Caco-2 (cell line): ENCODE measurements around the gene JAKMIP3. TPM values are rescaled to one million over a fixed set of nuclear protein-coding genes. Genes with fewer than 3 reads are reported as not detected.

Source experiments
- BruUV-seq: library from RNA; stranded (reverse); fragments of 400-500 nt; replicated peaks from 2 replicates; lab custom pipeline; 2021; lab: Mats Ljungman, UMichigan
- CTCF ChIA-PET: fragments of 300-600 bp; sonication (Branson Sonifier 250); formaldehyde crosslinking; loops from one replicate; lab custom pipeline; 2022; ENCODE audit warnings: antibody characterized with exemption; lab: Charles Lee
- POLR2A ChIA-PET: fragments of 300-600 bp; sonication (Branson Sonifier 250); formaldehyde crosslinking; loops from one replicate; lab custom pipeline; 2022; ENCODE audit warnings: antibody characterized with exemption; lab: Charles Lee
- DNase-seq, 2 experiments: peaks; one replicate each; pipeline versions ENCODE4 v3.0.0 to v3.0.0-alpha.2; 2020 to 2022
- H3K27me3 ChIP-seq: replicated peaks from 2 replicates; pipeline ENCODE4 v1.6.0; 2011; ENCODE audit warnings: low read length; ENCODE audit not compliant: control insufficient read depth, insufficient read depth
- H3K36me3 ChIP-seq: 2 replicates; pipeline ENCODE4 v1.5.1; 2011; ENCODE audit warnings: low read length; ENCODE audit not compliant: control insufficient read depth, insufficient read depth
- H3K4me1 ChIP-seq: fragments of 250-450 bp; sonication (Bioruptor Pico); 2 replicates; pipeline ENCODE4 v1.5.1; 2020; ENCODE audit warnings: mild to moderate bottlenecking
- H3K4me3 ChIP-seq: 2 replicates; pipeline ENCODE4 v1.5.1; 2011; ENCODE audit warnings: low read depth, mild to moderate bottlenecking, control low read depth, low read length
- H3K9me3 ChIP-seq: fragments of 250-450 bp; sonication (Bioruptor Pico); 2 replicates; pipeline ENCODE4 v1.5.1; 2020; ENCODE audit warnings: mild to moderate bottlenecking, moderate library complexity
- H3K27ac Mint-ChIP-seq: one replicate; pipeline ENCODE4 v1.8.0; 2022; ENCODE audit warnings: mixed read lengths; ENCODE audit not compliant: unreplicated experiment
- H3K27me3 Mint-ChIP-seq: one replicate; pipeline ENCODE4 v1.8.0; 2022; ENCODE audit warnings: mixed read lengths; ENCODE audit not compliant: insufficient read depth, unreplicated experiment
- H3K36me3 Mint-ChIP-seq: one replicate; pipeline ENCODE4 v1.8.0; 2022; ENCODE audit warnings: mild to moderate bottlenecking, mixed read lengths; ENCODE audit not compliant: insufficient read depth, unreplicated experiment
- H3K4me1 Mint-ChIP-seq: one replicate; pipeline ENCODE4 v1.8.0; 2022; ENCODE audit warnings: low read depth, mixed read lengths; ENCODE audit not compliant: unreplicated experiment
- H3K4me3 Mint-ChIP-seq: one replicate; pipeline ENCODE4 v1.8.0; 2022; ENCODE audit warnings: mild to moderate bottlenecking, moderate library complexity, mixed read lengths; ENCODE audit not compliant: unreplicated experiment
- H3K9me3 Mint-ChIP-seq: one replicate; pipeline ENCODE4 v1.8.0; 2022; ENCODE audit warnings: mixed read lengths; ENCODE audit not compliant: unreplicated experiment
- intact Hi-C: fragments of 100-400 bp; cut with micrococcal nuclease; formaldehyde crosslinking; loops from one replicate; pipeline ENCODE4 v1.10.0; 2022; ENCODE audit not compliant: unreplicated experiment
- total RNA-seq: library from RNA; stranded (reverse); gene quantifications from 2 replicates; pipeline ENCODE4 v1.2.3, GENCODE V29; 2022
- TF ChIP-seq, protein P1 (sequence below), 2 experiments: fragments of 200-600 bp in 1 of 2; IDR thresholded peaks; 1 replicate in 1 of 2; 2 replicates in 1 of 2; pipeline versions ENCODE4 v1.5.1 to v1.8.0; 2011 to 2022; ENCODE audit warnings: antibody characterized with exemption in 1 of 2, control low read depth in 1 of 2, inconsistent platforms in 1 of 2, low read depth in 1 of 2, low read length in 1 of 2, mild to moderate bottlenecking in 1 of 2, moderate library complexity in 1 of 2; ENCODE audit not compliant: insufficient read depth in 1 of 2, severe bottlenecking in 1 of 2, unreplicated experiment in 1 of 2

JAKMIP3 gene
- total RNA-seq, 1 experiment from 2014 or later = 0.50 TPM

DNA sequence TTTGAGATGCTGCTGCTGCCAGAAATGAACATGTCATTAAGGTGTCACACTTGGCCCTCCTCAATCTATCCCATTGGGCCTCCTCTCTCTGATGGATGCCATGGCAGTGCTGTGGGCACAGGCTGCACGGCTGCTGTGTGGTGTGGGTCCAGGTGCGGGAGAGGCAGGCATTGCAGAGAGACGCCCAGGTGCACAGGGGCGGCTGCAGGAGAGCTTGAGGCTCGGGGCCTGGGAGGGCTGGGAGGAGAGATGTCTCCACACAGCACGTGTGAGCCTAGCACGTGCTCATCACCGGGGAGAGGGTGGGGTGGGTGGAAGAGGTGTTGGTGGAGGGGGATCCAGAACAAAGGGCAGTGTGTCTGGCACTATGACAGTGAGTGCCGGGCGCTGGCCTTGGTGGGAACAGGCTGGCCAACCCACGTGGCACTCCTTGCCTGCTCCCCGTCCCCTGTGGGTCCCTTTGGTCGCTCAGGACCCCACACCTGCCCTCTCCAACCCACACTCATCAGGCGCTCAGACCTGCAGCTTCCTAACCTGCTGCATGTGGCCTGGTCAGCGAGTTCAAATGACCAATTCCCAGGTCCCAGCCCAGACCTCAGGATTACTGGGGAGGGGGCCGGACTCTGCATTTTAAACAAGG lies 44.1 kb upstream of the JAKMIP3 start:
- POLR2A ChIA-PET = no interaction called here
- DNase-seq = no peak
- no peak overlapping the region for H3K27ac Mint-ChIP-seq
- CTCF ChIA-PET = no interaction called here
- TF ChIP-seq, protein P1, sequence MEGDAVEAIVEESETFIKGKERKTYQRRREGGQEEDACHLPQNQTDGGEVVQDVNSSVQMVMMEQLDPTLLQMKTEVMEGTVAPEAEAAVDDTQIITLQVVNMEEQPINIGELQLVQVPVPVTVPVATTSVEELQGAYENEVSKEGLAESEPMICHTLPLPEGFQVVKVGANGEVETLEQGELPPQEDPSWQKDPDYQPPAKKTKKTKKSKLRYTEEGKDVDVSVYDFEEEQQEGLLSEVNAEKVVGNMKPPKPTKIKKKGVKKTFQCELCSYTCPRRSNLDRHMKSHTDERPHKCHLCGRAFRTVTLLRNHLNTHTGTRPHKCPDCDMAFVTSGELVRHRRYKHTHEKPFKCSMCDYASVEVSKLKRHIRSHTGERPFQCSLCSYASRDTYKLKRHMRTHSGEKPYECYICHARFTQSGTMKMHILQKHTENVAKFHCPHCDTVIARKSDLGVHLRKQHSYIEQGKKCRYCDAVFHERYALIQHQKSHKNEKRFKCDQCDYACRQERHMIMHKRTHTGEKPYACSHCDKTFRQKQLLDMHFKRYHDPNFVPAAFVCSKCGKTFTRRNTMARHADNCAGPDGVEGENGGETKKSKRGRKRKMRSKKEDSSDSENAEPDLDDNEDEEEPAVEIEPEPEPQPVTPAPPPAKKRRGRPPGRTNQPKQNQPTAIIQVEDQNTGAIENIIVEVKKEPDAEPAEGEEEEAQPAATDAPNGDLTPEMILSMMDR (IDR thresholded peaks at IDR 0.05; ENCODE audit: insufficient read depth in 1 of 2, low read depth in 1 of 2, low read length in 1 of 2, severe bottlenecking in 1 of 2, unreplicated experiment in 1 of 2) = no peak
- H3K4me3 ChIP-seq = no peak overlapping the region
- H3K36me3 ChIP-seq = no peaks in the 10 kb centered on the region
- intact Hi-C loops = loop anchor here (2.0 kb wide), 1 partner anchor 137 kb away; no protein-coding TSS in a partner anchor
- no peaks in the 10 kb centered on the region for H3K27me3 ChIP-seq
- H3K4me3 Mint-ChIP-seq = no peak overlapping the region
- no TSS peak for BruUV-seq
- no peaks in the 10 kb centered on the region for H3K9me3 ChIP-seq
- peaks cover 19% of the 10 kb centered on the region for H3K27me3 Mint-ChIP-seq
- no peaks in the 10 kb centered on the region for H3K4me1 ChIP-seq
- no peaks in the 10 kb centered on the region for H3K9me3 Mint-ChIP-seq
- H3K36me3 Mint-ChIP-seq = no peaks in the 10 kb centered on the region
- H3K4me1 Mint-ChIP-seq = peaks cover 6% of the 10 kb centered on the region

GRCh38 chr10:132022241-132022640 lies 43.5 kb upstream of the JAKMIP3 start:
- CTCF ChIA-PET = interaction anchor here (0.5 to 1.7 kb wide), 9 partner anchors 20 to 286 kb away, joined by 3 to 21 read pairs (median 3); partner anchors contain the start of gene STK32C
- TF ChIP-seq, protein P1 (IDR thresholded peaks at IDR 0.05; ENCODE audit: insufficient read depth in 1 of 2, low read depth in 1 of 2, low read length in 1 of 2, severe bottlenecking in 1 of 2, unreplicated experiment in 1 of 2) = no peak
- intact Hi-C loops = loop anchor here (2.0 kb wide), 1 partner anchor 137 kb away; no protein-coding TSS in a partner anchor

DNA sequence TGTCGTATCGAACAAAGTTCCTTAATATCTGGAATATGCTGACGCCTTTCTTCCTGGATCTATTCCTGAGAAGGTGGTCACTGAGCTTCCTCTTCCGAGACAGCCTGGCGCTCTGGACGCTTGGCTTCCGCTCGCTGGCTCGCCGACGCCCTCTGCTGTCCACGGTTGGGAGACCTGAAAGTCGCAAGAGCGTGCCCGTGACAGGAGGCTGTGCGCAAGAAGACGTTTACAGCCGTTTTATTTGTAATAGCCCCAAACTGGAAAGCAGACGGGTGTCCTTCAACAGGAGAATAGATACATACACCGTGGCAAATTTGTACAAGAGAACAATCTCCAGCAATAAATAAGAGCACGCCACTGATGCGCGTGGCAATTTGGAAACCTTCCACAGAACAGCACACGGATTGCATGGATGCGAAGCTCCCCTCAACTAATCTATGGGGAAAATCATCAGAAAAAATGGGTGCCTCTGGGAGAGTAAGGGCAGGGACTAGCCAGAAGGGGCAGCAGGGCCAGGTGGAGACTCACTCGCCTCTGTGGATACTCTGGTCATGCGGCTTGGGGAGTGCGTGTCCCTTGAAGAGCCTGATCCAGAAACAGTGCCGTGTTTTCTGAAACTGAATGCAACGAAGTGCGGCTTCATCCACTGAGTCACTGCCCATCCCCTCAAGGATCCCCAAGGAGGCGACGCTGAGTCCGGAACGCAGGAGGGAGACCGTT lies 42.5 kb upstream of the JAKMIP3 start:
- H3K27ac Mint-ChIP-seq = no peak overlapping the region

More at GRCh38 chr10:132022241-132022640, 43.5 kb upstream of the JAKMIP3 start:
- Histone ChIP-seq H3K4me1 (peaks cover 2% of the 10 kb centered on the region; the same call in 1 of the 2 replicates), H3K27me3 (no peaks in the 10 kb centered on the region), H3K4me3 (no peak overlapping the region), H3K36me3 (no peaks in the 10 kb centered on the region), H3K9me3 (no peaks in the 10 kb centered on the region)
- Mint-ChIP-seq H3K27me3 (peaks cover 19% of the 10 kb centered on the region), H3K36me3 (no peaks in the 10 kb centered on the region), H3K4me3 (no peak overlapping the region), H3K4me1 (peaks cover 12% of the 10 kb centered on the region), H3K27ac (no peak overlapping the region), H3K9me3 (no peaks in the 10 kb centered on the region)
- POLR2A ChIA-PET = no interaction called here
- BruUV-seq = no TSS peak
- DNase-seq = no peak

More for the DNA sequence above, 42.5 kb upstream of the JAKMIP3 start:
- Histone ChIP-seq H3K27me3 (no peaks in the 10 kb centered on the region), H3K4me3 (no peak overlapping the region), H3K4me1 (peaks cover 6% of the 10 kb centered on the region; the same call in 1 of the 2 replicates), H3K36me3 (no peaks in the 10 kb centered on the region), H3K9me3 (no peaks in the 10 kb centered on the region)
- Mint-ChIP-seq H3K27me3 (peaks cover 19% of the 10 kb centered on the region), H3K36me3 (no peaks in the 10 kb centered on the region), H3K4me3 (peak overlapping the region; percentile 29), H3K9me3 (no peaks in the 10 kb centered on the region), H3K4me1 (peaks cover 22% of the 10 kb centered on the region)
- peak; percentile 72 to 85 for DNase-seq
- TF ChIP-seq, protein P1 (IDR thresholded peaks at IDR 0.05; ENCODE audit: insufficient read depth in 1 of 2, low read depth in 1 of 2, low read length in 1 of 2, severe bottlenecking in 1 of 2, unreplicated experiment in 1 of 2) = peak; percentile 79 to 92
- no TSS peak for BruUV-seq
- intact Hi-C loops = loop anchor here (1.0 to 2.0 kb wide), 3 partner anchors 22 to 138 kb away; partner anchors contain the start of gene BNIP3
- POLR2A ChIA-PET = interaction anchor here (0.7 to 1.0 kb wide), 2 partner anchors 26 to 123 kb away, joined by 5 to 6 read pairs; no protein-coding TSS in a partner anchor
- CTCF ChIA-PET = interaction anchor here (0.5 to 1.7 kb wide), 20 partner anchors 14 to 285 kb away, joined by 3 to 21 read pairs (median 4); partner anchors contain the start of genes BNIP3 and STK32C
